ENCODE results near the gene COG3.

COG3 gene

DNA sequence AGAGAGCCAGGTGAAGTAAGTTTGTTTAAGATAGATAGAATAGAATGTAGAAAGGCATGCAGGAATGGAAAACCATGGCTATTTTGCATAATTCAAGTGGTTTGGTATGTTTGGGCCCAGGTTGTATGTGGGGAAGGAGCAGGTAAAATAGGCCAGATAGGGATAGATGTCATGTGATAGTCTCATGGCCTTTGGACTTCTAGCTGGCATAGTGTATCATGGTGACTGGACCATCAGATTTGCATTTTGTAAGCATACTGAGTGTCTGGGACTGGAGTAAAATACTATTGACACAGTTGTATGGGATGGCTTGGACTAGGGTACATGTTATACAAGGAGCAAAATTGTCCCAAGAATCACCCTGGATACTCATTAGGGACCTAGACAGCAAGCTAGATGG, 38.9 kb downstream of the COG3 start:
- no peak for DNase-seq (ENCODE audit: low read depth)
- H3K4me3 ChIP-seq (ENCODE audit: low read depth, low read length): no peak overlapping the region
- TF ChIP-seq, protein P1, sequence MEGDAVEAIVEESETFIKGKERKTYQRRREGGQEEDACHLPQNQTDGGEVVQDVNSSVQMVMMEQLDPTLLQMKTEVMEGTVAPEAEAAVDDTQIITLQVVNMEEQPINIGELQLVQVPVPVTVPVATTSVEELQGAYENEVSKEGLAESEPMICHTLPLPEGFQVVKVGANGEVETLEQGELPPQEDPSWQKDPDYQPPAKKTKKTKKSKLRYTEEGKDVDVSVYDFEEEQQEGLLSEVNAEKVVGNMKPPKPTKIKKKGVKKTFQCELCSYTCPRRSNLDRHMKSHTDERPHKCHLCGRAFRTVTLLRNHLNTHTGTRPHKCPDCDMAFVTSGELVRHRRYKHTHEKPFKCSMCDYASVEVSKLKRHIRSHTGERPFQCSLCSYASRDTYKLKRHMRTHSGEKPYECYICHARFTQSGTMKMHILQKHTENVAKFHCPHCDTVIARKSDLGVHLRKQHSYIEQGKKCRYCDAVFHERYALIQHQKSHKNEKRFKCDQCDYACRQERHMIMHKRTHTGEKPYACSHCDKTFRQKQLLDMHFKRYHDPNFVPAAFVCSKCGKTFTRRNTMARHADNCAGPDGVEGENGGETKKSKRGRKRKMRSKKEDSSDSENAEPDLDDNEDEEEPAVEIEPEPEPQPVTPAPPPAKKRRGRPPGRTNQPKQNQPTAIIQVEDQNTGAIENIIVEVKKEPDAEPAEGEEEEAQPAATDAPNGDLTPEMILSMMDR (IDR thresholded peaks at IDR 0.05; ENCODE audit: low read depth, low read length, missing control alignments): no peak

DNA sequence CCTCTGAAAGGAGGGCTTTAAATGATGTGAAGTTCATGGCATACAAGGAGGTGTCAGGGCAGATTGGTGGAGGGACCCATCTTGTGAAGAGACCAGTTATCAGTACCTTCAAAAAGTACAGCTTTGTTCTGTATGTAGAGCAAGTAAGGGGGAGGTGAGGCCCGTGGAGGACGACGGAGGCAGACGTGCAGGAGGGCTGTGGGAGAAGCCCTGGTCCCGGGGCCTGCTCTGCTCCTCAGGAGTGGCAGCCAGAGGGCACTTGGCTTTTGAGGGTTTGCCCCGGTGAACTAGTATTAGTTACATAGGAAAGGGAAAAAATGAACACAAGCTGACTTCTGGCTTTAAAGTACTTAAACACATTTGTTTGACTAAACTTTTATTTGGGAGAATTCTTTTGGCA, 42.1 kb downstream of the COG3 start:
- TF ChIP-seq, protein P1 (IDR thresholded peaks at IDR 0.05; ENCODE audit: low read depth, low read length, missing control alignments): no peak
- no peak for DNase-seq (ENCODE audit: low read depth)
- H3K4me3 ChIP-seq (ENCODE audit: low read depth, low read length): no peak overlapping the region

DNA sequence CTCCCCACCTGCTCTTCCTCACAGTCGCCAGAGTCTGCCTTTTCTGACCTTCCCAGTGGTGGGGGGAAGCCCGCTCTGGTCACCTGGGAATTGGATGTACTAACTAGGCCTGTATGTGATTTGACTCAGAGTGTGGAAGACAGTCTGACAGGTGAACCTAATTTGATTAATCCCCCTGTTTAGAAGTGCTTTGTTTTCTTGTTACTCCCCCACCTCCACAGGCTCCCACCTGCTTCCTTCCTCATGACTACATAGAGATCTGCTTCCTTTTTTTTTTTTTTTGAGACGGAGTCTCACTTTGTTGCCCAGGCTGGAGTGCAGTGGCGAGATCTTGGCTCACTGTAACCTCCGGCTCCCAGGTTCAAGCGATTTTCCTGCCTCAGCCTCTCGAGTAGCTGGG, 44.0 kb downstream of the COG3 start:
- no peak for DNase-seq (ENCODE audit: low read depth)
- TF ChIP-seq, protein P1 (IDR thresholded peaks at IDR 0.05; ENCODE audit: low read depth, low read length, missing control alignments): no peak
- no peak overlapping the region for H3K4me3 ChIP-seq (ENCODE audit: low read depth, low read length)

DNA sequence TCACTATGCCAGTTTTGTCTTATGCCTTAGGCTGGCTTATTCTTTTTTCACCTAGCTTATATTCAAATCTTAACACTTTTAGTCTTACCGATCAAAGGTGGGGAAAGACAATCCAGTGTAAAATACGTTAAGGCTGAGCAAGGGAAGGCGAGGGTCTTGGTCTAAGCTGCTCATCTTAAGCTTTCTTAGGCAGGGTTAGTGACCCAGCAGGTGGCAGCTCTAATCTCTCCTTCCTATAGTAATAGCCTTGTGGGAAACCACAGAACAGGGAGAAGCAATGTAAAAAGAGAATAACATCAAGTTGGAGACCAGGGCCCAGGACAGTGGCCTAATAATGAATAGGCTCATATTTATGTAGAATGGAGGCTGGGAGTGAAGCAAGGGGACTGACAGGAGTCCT, 45.9 kb downstream of the COG3 start:
- DNase-seq (ENCODE audit: low read depth): no peak
- TF ChIP-seq, protein P1 (IDR thresholded peaks at IDR 0.05; ENCODE audit: low read depth, low read length, missing control alignments): no peak
- no peak overlapping the region for H3K4me3 ChIP-seq (ENCODE audit: low read depth, low read length)

DNA sequence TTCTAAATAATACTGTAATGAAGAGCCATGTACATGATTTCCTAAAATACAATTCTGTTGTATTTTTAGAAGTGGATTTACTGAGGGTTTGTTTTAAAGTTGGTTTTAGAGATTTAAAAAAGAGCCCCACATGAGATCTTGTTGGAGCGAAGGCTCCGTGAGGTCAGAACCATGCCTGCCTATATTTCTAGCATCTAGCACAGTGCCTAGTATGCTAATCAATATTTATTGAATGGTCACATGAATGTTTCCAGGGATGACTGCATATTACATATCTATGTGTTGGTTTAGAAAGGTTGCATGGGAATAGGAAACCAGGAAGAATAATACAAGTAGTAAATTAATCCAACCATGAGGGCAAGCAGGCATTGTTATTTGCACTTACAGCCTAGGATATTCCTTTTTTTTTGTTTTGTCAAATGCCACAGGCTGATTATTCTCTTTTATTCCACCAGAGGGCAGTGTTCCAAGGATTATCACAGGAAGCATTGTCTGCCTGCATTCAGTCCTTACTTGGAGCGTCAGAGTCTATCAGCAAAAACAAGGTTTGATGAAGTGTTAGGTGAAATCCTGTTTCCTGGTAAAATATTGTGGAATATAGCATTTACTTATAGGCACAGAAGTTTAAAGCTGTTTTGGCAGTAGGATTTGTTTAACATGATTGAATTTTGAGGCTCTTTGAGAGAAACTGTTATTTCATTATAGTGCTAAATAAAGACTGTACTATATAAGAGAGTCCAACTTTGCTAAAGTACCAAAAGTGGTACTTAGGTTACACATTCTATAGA, 46.8 kb downstream of the COG3 start:
- TF ChIP-seq, protein P1 (IDR thresholded peaks at IDR 0.05; ENCODE audit: low read depth, low read length, missing control alignments): peak; percentile 67
- DNase-seq (ENCODE audit: low read depth): peak; percentile 19
- no peak overlapping the region for H3K4me3 ChIP-seq (ENCODE audit: low read depth, low read length)

DNA sequence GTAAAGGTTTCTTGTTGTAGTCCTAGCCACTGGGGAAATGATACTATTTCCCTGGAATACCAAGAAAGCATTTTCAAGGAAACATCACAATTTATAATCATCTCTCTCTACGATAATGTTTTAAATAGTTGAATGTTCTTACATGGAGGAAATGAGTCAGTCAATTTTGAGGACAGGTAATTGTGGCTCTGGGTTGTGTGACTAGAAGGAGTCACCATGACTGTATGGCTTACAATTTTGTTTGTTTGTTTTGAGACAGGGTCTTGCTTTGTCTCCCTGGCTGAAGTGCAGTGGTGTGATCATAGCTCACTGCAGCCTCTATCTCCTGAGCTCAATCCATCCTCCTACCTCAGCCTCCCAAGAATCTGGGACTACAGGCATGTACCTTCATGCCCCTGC, 47.4 kb downstream of the COG3 start:
- no peak for DNase-seq (ENCODE audit: low read depth)
- TF ChIP-seq, protein P1 (IDR thresholded peaks at IDR 0.05; ENCODE audit: low read depth, low read length, missing control alignments): no peak
- H3K4me3 ChIP-seq (ENCODE audit: low read depth, low read length): no peak overlapping the region

DNA sequence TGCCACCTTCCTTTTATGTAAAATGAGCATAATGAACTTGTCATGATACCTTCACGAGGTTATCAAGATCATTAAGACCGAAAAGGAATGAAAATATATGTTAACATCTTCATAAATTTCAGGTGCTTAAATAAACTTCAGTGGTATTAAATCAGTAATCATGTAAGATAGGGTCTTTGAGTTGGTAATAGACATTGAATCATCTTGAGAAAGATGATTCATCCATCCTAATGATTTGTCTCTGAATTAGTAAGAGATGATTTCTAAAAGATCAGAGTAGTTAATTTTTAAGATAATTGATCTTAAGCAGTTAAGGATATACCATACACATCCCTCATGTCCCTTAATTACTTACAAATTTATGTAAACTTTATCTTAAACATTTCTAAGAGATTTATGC, 52.0 kb downstream of the COG3 start:
- TF ChIP-seq, protein P1 (IDR thresholded peaks at IDR 0.05; ENCODE audit: low read depth, low read length, missing control alignments): no peak
- H3K4me3 ChIP-seq (ENCODE audit: low read depth, low read length): no peak overlapping the region
- no peak for DNase-seq (ENCODE audit: low read depth)

Data from GM12864 (cell line).